ENCODE results near the gene ABCB11. TPM values are rescaled to one million over a fixed set of nuclear protein-coding genes. Genes with fewer than 3 reads are reported as not detected.

The ABCB11 gene
- total RNA-seq, 1 donor from 2014 or later = 0.18 TPM

GRCh38 chr2:169010633-169011460, 20.3 kb downstream of the ABCB11 start:
- H3K36me3 Mint-ChIP-seq = no peaks in the 10 kb centered on the region
- peaks cover 14% of the 10 kb centered on the region for H3K4me1 Mint-ChIP-seq
- TF ChIP-seq, protein P1, sequence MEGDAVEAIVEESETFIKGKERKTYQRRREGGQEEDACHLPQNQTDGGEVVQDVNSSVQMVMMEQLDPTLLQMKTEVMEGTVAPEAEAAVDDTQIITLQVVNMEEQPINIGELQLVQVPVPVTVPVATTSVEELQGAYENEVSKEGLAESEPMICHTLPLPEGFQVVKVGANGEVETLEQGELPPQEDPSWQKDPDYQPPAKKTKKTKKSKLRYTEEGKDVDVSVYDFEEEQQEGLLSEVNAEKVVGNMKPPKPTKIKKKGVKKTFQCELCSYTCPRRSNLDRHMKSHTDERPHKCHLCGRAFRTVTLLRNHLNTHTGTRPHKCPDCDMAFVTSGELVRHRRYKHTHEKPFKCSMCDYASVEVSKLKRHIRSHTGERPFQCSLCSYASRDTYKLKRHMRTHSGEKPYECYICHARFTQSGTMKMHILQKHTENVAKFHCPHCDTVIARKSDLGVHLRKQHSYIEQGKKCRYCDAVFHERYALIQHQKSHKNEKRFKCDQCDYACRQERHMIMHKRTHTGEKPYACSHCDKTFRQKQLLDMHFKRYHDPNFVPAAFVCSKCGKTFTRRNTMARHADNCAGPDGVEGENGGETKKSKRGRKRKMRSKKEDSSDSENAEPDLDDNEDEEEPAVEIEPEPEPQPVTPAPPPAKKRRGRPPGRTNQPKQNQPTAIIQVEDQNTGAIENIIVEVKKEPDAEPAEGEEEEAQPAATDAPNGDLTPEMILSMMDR (IDR thresholded peaks at IDR 0.05; ENCODE audit: unreplicated experiment) = no peak
- DNase-seq (ENCODE audit: low spot score in 2 of 2, unreplicated experiment in 2 of 2) = no peak
- H3K9me3 Mint-ChIP-seq = peaks cover 12% of the 10 kb centered on the region
- H3K27me3 Mint-ChIP-seq (ENCODE audit: low read depth) = peaks cover 33% of the 10 kb centered on the region
- no peak overlapping the region for H3K27ac Mint-ChIP-seq
- H3K4me3 Mint-ChIP-seq = no peak overlapping the region

DNA sequence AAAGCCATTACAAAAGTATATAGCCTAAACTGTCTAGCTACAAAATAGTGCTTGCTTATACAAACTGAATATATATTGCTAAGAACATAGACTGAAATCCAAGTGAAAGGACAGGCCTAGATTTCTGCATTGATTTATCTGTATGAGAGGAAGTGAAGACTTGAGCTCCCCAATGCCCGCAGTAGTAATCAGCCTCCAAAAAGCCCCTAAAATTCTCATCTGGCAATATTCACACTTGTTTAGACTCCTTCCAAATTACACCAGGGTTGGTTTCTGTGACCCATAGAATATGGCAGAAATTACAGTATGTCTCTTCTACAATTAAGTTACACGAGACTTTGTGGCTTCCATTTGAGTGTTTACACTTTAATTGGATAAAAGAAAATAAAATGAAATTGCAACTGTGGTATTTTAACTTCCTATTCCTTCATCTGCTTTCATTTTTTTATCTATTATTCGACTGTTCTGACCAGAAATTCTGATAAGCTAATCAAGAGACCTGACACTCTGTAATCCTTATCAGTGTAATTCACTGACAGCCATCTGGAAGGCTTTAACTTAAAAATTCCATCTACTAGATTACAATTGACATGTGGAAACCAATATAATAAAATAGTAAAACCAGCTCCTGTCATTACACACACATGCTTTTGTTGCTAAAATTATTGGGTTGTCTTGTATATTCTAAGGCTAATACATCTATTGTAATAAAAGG, 21.1 kb downstream of the ABCB11 start:
- no peak for DNase-seq (ENCODE audit: low spot score in 2 of 2, unreplicated experiment in 2 of 2)
- Mint-ChIP-seq H3K9me3 (peaks cover 12% of the 10 kb centered on the region), H3K27me3 (ENCODE audit: low read depth) (peaks cover 26% of the 10 kb centered on the region), H3K27ac (no peak overlapping the region), H3K36me3 (no peaks in the 10 kb centered on the region), H3K4me3 (no peak overlapping the region), H3K4me1 (peaks cover 14% of the 10 kb centered on the region)
- TF ChIP-seq, protein P1 (IDR thresholded peaks at IDR 0.05; ENCODE audit: unreplicated experiment) = no peak

- no peak for DNase-seq (ENCODE audit: low spot score in 2 of 2, unreplicated experiment in 2 of 2)
- no peak overlapping the region for H3K27ac Mint-ChIP-seq
- H3K27me3 Mint-ChIP-seq (ENCODE audit: low read depth) = peaks cover 12% of the 10 kb centered on the region
- peaks cover 14% of the 10 kb centered on the region for H3K4me1 Mint-ChIP-seq
- H3K36me3 Mint-ChIP-seq = no peaks in the 10 kb centered on the region
- H3K4me3 Mint-ChIP-seq = no peak overlapping the region
- TF ChIP-seq, protein P1 (IDR thresholded peaks at IDR 0.05; ENCODE audit: unreplicated experiment) = no peak
- H3K9me3 Mint-ChIP-seq = peaks cover 28% of the 10 kb centered on the region
Observed at GRCh38 chr2:169007941-169008340, 23.2 kb downstream of the ABCB11 start.

- DNase-seq (ENCODE audit: low spot score in 2 of 2, unreplicated experiment in 2 of 2) = no peak
- Mint-ChIP-seq H3K36me3 (peaks cover 2% of the 10 kb centered on the region), H3K27me3 (ENCODE audit: low read depth) (peaks cover 12% of the 10 kb centered on the region), H3K4me3 (no peak overlapping the region), H3K27ac (no peak overlapping the region), H3K4me1 (peaks cover 14% of the 10 kb centered on the region), H3K9me3 (peaks cover 31% of the 10 kb centered on the region)
- TF ChIP-seq, protein P1 (IDR thresholded peaks at IDR 0.05; ENCODE audit: unreplicated experiment) = no peak
Observed at GRCh38 chr2:169007356-169007755, 23.8 kb downstream of the ABCB11 start.

DNA sequence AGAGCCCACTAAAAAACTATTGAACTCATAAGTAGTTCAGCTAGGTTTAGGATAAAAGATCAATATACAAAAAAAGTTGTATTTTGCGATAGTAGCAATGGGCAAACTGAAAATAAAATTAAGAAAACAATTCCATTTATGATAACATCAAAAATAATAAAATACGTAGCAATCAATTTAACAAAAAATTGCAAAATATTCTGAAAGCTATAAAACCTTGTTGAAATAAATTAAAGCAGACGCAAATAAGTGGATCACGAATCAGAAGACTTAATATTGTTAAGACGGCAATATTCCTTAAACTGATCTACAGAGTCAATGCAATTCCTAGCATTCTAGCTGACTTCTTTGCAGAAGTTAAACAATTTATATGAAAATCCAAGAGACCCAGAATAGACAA, 24.5 kb downstream of the ABCB11 start:
- DNase-seq (ENCODE audit: low spot score in 2 of 2, unreplicated experiment in 2 of 2) = no peak
- peaks cover 2% of the 10 kb centered on the region for H3K36me3 Mint-ChIP-seq

More for the DNA sequence above, 24.5 kb downstream of the ABCB11 start:
- Mint-ChIP-seq H3K27ac (no peak overlapping the region), H3K4me3 (no peak overlapping the region), H3K27me3 (ENCODE audit: low read depth) (peaks cover 7% of the 10 kb centered on the region), H3K9me3 (peaks cover 37% of the 10 kb centered on the region), H3K4me1 (peaks cover 14% of the 10 kb centered on the region)
- TF ChIP-seq, protein P1 (IDR thresholded peaks at IDR 0.05; ENCODE audit: unreplicated experiment) = no peak
